ENCODE results near the gene PDRG1. TPM values are rescaled to one million over a fixed set of nuclear protein-coding genes. Genes with fewer than 3 reads are reported as not detected.

The PDRG1 gene
- polyA plus RNA-seq, result 26.5 TPM

DNA sequence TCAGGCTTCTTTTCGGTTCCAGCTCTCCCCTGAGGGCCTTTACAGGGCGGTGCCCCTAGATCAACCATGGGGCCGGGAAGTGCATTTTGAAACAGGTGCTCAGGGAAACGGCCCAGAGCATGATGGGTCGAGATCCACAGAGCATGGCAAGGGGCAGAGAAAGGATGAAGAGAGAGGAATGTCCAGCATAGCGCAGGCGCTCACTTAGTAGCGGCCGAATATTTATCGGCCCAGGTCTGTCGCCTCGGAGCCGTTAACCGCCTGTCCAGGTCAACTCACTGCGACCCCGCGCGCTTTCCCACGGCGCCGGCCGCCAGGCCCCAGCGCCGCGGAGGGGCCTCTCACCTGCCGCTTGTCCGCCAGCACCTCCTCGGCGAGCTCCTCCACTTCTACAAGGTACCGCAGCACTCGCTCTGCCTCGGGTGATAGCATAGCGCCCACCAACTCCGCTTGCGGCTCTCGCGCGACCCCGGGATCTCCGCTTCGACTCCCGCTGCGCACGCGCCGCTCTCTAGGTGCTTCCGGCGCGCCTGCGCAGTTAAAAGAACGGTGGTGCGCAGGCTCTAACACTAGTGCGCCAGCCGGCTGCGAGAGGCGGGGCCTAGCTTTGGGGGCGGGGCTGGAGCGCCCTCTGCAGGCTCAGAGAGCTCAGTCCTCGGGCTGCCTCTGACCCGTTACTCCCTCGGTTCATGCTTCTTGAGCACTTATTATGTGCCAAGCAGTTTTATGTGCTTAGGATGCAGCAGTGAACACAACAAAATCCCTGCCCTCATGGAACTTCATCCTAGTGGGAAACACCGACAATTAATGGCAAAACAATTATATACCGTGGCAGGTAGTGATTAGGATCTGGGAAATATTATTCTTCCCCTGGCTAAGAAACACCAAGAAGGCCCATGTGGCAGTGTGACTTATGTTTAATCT, at the start of gene PDRG1:
PDRG1 (minus strand) TSS at position 517 of the 924 bp plus-strand sequence; CDS start at position 432, 85 bp downstream.
- Mint-ChIP-seq H3K27ac (peak within 1 kb of the TSS; percentile 93 to 98 (median 97)), H3K36me3 (peaks cover 4% of the 10 kb centered on the region), H3K4me3 (peak within 1 kb of the TSS; percentile 94 to 99 (median 98)), H3K9me3 (no peaks in the 10 kb centered on the region), H3K27me3 (peaks cover 11% of the 10 kb centered on the region), H3K4me1 (peaks cover 19 to 31% (median 27%) of the 10 kb centered on the region in 3 donors)

DNA sequence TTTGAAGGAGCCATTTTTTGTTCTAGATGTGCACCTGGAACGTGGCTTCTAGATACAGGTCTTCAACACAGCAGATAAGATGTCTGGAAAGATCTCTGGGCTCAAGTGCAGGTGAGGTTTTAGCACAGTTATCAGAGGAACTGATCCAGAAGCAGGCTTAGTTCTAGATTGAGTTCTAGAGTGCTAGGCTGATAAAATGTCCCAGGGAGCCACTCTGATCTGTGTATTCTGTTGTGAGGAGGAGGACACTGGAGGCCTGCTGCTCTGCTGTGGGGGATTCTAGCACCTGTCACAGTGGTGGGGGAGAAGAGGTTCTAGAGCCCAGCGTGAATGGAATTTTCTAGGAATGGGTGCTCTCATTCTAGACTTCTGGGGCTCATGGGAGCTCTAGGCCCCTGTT, 46.4 kb upstream of the PDRG1 start:
- no peak overlapping the region for H3K27ac Mint-ChIP-seq
- peaks cover 31% of the 10 kb centered on the region for H3K27me3 Mint-ChIP-seq
- no peaks in the 10 kb centered on the region for H3K36me3 Mint-ChIP-seq
- no peak overlapping the region for H3K4me3 Mint-ChIP-seq
- peaks cover 0 to 8% (median 0%) of the 10 kb centered on the region in 3 donors for H3K4me1 Mint-ChIP-seq
- peaks cover 0 to 2% (median 0%) of the 10 kb centered on the region in 3 donors for H3K9me3 Mint-ChIP-seq

GRCh38 chr20:31996996-31997395, 45.1 kb upstream of the PDRG1 start:
- Mint-ChIP-seq H3K9me3 (peaks cover 0 to 2% (median 0%) of the 10 kb centered on the region in 3 donors), H3K36me3 (no peaks in the 10 kb centered on the region), H3K27ac (peak overlapping the region in 1 of 3 donors; percentile 65), H3K27me3 (peaks cover 31% of the 10 kb centered on the region), H3K4me1 (peaks cover 0 to 10% (median 0%) of the 10 kb centered on the region in 3 donors), H3K4me3 (peak overlapping the region in 1 of 4 donors; percentile 55)

GRCh38 chr20:31992086-31992485, 40.2 kb upstream of the PDRG1 start:
- Mint-ChIP-seq H3K27me3 (peaks cover 31% of the 10 kb centered on the region), H3K4me1 (peaks cover 0 to 10% (median 0%) of the 10 kb centered on the region in 3 donors), H3K27ac (no peak overlapping the region), H3K4me3 (no peak overlapping the region), H3K36me3 (no peaks in the 10 kb centered on the region), H3K9me3 (no peaks in the 10 kb centered on the region)

- Mint-ChIP-seq H3K4me1 (peaks cover 0 to 6% (median 0%) of the 10 kb centered on the region in 3 donors), H3K27me3 (peaks cover 24% of the 10 kb centered on the region), H3K36me3 (no peaks in the 10 kb centered on the region), H3K27ac (no peak overlapping the region), H3K4me3 (no peak overlapping the region), H3K9me3 (no peaks in the 10 kb centered on the region)
Observed at GRCh38 chr20:31991339-31991705, 39.5 kb upstream of the PDRG1 start.

DNA sequence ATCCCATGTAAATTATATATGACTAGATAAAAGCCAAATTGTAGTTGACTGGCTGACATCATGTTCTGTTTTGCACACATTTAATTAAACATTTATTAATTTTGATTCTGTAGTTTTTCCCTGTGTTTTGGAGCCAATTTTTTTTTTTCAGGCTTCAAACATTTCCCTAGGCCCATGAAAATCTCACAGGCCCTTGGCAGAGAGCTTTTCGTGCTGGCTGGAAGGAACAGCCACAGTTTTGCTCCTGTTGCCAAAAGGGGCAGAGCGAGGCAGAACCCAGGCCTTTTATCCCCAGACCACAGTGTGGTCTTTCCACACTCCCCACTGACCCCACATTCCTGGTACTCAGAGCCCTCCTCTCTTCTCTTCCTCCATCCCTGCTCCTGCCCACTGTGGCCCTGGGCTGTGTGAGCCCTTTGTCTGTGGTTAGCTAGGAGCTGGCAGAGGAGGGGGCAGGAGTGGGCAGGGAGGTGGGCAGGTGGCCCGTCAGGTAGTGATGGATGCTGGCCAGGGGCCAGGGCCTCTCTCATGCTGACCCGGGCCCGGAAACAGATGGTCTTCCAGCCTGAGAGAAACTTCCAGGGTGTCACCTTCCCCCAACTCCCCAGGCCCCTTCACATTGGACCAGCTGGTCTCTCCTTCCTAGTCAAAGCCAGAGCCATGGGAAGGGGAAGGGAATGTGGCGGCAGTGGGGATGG, 38.9 kb upstream of the PDRG1 start:
- Mint-ChIP-seq H3K4me1 (peaks cover 0 to 6% (median 0%) of the 10 kb centered on the region in 3 donors), H3K27me3 (peaks cover 20% of the 10 kb centered on the region), H3K9me3 (no peaks in the 10 kb centered on the region), H3K27ac (no peak overlapping the region), H3K4me3 (no peak overlapping the region), H3K36me3 (no peaks in the 10 kb centered on the region)

DNA sequence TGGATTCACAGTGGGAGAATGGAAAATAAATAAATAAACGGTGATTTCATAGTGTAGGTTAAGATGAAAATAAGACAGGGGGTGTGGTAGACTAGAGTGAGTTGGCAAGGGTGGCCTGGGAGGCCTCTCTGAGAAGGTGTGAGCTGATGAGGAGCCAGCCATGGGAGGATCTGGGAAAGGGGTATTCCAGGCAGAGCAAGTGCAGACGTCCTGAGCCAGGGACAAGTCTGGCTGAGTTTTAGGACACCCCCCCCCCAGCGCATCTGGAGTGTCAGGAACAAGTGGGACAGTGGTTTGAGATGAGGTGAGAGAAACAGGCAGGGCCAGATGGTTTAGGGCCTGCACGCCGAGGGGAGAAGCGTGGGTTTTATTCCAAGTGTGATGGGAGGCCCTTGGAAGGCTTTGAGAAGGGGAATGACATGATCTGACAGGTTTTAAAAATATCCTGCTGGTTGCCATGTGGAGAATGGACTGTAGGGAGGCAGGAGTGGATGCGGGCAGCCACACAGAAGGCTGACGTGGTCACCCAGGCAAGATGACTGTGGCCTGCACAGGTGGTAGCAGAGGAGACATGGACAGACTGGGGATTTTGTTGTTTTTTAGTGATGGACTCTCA, 37.3 kb upstream of the PDRG1 start:
- Mint-ChIP-seq H3K27me3 (peaks cover 11% of the 10 kb centered on the region), H3K27ac (no peak overlapping the region), H3K9me3 (no peaks in the 10 kb centered on the region), H3K4me1 (peaks cover 0 to 1% (median 0%) of the 10 kb centered on the region in 3 donors), H3K4me3 (no peak overlapping the region), H3K36me3 (no peaks in the 10 kb centered on the region)

DNA sequence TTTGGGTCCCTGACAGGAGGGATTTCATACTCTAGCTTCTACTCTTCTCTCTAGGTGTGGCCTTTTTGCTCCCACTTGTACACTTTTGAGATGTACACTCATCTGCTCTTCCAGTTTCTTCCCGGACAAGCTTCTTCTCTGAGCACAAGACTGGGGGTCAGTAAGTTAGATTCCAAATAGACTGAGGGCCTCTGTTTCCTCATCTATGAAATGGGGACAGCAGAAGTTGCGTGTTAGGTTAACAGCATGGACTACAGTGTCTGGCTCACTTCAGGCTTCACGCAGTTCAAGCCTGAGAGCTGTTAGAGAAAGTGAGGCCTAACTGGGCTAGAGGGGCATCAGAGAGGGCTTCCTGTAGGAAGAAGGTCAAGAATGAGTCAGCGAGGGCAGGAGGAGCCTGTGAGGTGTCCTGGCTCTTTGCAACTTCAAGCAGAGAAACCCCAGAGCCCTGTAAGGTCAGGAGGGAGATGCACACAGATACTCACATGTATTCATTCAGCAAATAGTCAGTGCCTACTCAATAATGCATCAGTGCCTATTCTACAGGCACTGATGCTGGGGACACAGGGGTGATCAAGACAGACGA, 36.7 kb upstream of the PDRG1 start:
- Mint-ChIP-seq H3K4me3 (no peak overlapping the region), H3K27me3 (peaks cover 5% of the 10 kb centered on the region), H3K36me3 (no peaks in the 10 kb centered on the region), H3K9me3 (no peaks in the 10 kb centered on the region), H3K4me1 (peaks cover 0 to 1% (median 0%) of the 10 kb centered on the region in 3 donors), H3K27ac (no peak overlapping the region)

- Mint-ChIP-seq H3K4me1 (peaks cover 0 to 1% (median 0%) of the 10 kb centered on the region in 3 donors), H3K27me3 (peaks cover 2% of the 10 kb centered on the region), H3K27ac (no peak overlapping the region), H3K4me3 (no peak overlapping the region), H3K36me3 (no peaks in the 10 kb centered on the region), H3K9me3 (no peaks in the 10 kb centered on the region)
Observed at GRCh38 chr20:31987744-31988143, 35.9 kb upstream of the PDRG1 start.

DNA sequence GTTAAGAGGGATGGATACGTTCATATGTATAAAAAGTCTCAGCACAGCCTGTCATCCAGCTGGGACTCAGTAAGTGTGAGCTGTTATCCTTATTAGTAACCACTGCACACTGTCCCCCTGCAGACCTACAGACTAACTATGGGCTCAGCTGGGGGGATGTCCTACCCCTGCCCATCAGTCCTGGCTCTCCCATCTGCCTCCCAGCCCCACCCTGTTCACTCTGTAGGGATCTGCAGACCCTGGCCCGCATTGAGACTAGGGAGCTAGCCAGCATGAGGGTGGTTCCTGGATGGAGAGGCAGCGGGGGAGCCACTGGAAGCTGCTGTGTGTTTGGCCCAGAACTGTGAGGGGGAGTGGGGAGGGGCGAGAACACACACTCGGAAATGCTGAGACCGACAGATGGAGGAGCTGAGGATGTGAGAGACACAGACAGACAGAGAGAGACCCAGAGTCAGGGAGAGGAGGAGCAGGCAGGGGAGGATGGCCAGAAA, 33.2 kb upstream of the PDRG1 start:
- Mint-ChIP-seq H3K9me3 (no peaks in the 10 kb centered on the region), H3K27me3 (peaks cover 9% of the 10 kb centered on the region), H3K4me3 (no peak overlapping the region), H3K27ac (no peak overlapping the region), H3K36me3 (no peaks in the 10 kb centered on the region), H3K4me1 (no peaks in the 10 kb centered on the region)

DNA sequence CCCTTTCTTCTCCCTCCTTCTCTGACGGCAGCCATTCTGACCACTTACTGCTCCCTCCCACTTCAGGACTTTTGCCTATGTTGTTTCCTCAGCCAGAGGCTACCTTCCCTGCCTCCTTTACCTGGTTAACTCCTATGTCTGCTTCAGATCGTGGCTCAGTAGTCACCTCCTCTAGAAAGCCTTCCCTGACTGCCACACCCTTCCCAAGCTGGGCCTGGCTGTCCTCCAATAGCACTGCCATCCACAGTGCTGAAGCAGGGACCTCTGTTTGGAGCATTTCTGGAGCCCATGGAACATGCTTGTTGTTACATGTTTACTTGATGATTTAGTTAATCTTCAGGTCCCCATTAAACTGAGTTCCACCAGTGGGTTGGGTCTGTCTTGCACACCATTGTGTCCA, 29.9 kb upstream of the PDRG1 start:
- Mint-ChIP-seq H3K4me3 (no peak overlapping the region), H3K27me3 (peaks cover 9% of the 10 kb centered on the region), H3K9me3 (no peaks in the 10 kb centered on the region), H3K4me1 (no peaks in the 10 kb centered on the region), H3K36me3 (no peaks in the 10 kb centered on the region), H3K27ac (no peak overlapping the region)

- Mint-ChIP-seq H3K4me1 (no peaks in the 10 kb centered on the region), H3K27ac (no peak overlapping the region), H3K27me3 (peaks cover 10% of the 10 kb centered on the region), H3K36me3 (peaks cover 2% of the 10 kb centered on the region), H3K9me3 (no peaks in the 10 kb centered on the region), H3K4me3 (no peak overlapping the region)
Observed at GRCh38 chr20:31979713-31980426, 28.0 kb upstream of the PDRG1 start.

- Mint-ChIP-seq H3K4me1 (no peaks in the 10 kb centered on the region), H3K36me3 (peaks cover 2% of the 10 kb centered on the region), H3K27me3 (peaks cover 10% of the 10 kb centered on the region), H3K27ac (peak overlapping the region in 1 of 3 donors; percentile 39), H3K9me3 (no peaks in the 10 kb centered on the region), H3K4me3 (no peak overlapping the region)
Observed at GRCh38 chr20:31977080-31977479, 25.2 kb upstream of the PDRG1 start.

- Mint-ChIP-seq H3K27ac (no peak overlapping the region), H3K4me1 (no peaks in the 10 kb centered on the region), H3K4me3 (no peak overlapping the region), H3K36me3 (peaks cover 2% of the 10 kb centered on the region), H3K9me3 (no peaks in the 10 kb centered on the region), H3K27me3 (peaks cover 7% of the 10 kb centered on the region)
Observed at GRCh38 chr20:31975874-31976273, 24.0 kb upstream of the PDRG1 start.
